ENCODE results near the gene CRHR1.
A peak's percentile ranks its signal among the peaks of the same experiment; 100 is the strongest.
"Not testable (repeated sequence)": the region's sequence is repeated elsewhere in the genome, so short reads cannot be mapped to it uniquely, and the experiment has no call there.

The CRHR1 gene

DNA sequence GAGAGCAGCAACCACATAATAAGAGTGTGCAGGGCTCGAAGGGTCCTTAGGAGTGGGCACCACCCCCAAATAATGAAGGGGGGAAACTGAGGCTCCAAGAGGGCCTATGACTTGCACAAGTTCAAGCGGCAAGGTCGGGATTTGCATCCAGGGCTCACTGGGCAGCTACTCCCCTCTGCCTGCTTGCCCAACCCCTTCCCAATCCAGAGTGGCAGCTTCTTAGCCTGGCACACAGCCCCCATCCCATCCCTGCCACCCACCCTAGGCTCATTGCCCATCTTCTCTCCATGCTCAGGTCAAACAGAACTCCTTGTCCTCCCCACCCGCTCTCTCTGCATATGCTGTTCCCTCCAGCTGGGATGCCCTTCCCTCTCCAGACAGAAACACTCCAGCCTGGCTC, 63.0 kb downstream of the CRHR1 start:
- DNase-seq = no peak

DNA sequence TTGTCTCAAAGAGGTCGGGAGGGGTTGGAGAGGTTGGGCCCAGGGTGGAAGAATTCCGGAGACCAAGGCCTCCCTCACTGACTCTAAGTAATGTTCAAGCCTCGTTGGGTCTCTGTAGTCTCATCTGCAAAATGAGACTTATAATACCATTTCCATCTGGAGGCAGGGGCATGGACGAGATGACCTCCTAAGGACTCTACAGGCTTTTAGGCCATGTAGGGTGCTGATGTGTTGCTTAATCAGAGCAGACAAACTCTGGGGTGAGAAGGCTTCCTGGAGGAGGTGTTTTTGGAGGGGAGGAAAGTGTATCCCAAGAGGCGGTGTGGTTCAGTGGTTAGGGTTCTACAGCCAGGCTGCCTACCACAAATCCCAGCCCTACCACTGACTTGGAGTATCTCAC, 63.6 kb downstream of the CRHR1 start:
- DNase-seq = no peak

DNA sequence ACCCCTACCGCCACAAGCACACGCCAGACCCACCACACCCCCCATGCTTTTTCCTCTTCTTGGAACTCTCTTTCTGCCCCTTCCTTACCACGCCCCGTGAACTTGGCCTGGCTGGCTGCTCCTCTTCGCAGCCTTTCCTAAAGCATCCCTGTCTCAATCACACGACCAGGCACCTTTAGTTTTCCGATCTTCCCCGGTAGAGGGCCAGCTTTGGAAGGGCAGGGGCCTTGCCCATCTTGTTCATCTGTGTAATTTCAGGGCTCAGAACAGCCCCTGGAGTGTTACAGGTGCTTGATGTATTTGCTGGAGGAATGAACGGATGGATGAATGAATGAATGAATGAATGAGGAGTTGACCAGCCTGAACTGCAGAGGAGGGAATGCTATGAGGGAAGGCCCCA, 64.3 kb downstream of the CRHR1 start:
- DNase-seq = no peak

DNA sequence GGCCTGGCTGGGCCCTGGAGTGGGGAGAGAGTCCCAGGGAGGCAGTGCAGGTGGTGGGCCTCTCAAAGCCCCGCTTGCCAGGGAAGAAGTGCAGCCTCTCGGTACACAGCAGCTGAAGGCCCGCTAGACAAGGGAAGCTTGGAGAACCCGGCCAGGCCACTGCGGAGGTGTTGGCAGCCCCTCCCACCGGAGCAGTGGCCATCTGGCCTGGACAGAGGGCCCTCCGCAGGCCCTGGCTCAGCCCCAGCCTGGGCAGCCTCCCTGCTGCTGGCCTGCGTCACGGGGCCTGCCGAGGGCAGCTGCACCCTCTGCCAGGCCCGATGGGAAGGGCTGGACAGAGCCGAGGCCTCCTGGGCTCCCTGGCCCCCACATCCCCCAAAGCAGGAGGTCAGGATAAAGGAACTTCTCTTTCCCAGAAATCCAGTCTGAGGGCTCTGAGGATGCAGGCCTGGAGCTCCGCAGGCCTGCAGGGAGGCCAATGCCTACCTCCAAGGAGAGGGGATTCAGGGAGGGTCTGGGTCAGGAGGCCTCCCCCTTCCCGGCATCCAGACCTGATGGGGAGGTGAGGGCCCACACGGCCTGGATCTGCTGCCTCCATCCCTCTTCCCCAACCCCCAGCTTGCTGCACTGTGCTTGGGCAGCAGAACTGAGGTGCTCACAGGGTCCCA, 64.9 kb downstream of the CRHR1 start:
- no peak for DNase-seq

DNA sequence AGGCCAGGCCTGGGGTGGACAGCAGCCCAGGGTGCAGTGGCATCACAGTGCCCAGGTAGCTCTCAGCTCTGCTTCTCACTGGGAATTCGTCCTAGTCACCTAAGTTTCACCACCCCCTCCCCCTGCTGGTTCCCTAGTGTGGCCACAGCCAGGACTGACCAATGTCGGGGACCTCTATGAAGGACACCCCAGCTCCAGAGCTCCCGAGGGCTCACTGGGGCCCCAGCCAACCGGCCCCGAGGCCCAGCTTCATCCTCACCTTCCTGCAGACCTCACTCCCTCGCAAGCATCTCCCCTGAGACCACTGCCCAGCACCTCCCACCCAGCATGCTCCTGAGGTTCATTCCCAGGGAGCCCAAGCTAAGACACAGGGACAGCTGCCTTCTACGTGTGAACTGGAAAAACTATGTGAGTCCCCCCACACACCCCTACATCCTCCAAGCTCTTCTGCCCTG, 65.4 kb downstream of the CRHR1 start:
- no peak for DNase-seq

DNA sequence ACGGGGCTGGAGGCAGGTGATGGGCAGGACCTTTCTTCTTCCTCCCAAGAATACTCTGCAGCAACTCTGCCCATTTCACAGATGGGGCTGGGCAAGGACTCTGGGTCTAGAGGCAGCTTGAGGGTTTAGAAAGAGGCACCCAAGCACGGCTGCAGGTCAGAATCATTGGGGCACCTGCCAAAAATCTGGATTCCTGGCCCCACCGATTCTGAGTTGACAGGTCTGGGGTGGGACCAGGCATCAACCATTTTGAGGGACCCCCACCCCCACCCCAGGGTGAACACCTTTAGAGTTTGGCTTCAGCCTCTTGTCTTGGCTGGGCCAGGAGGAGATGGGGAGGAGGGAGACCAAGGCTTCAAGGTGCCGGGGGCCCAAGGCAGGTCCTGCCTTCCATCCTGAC, 65.9 kb downstream of the CRHR1 start:
- no peak for DNase-seq

DNA sequence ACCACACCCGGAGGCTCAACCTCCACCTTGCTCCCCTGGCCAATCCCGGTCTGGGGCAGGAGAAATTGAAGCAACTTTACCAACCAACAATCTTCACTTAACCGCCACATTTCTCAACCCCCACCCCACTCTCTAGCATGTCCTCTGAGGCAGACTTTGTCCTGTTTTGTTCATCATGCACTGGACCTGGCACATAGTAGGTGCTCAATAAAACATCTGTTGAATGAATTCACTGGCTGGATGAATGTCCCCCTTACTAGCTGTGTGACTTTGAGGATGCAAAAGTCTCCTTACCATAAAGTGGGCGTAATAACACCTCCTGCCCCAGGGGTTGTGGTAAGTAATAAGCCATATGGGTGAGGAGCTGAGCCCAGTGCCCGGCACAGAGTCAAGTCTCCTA, 66.3 kb downstream of the CRHR1 start:
- no peak for DNase-seq

DNA sequence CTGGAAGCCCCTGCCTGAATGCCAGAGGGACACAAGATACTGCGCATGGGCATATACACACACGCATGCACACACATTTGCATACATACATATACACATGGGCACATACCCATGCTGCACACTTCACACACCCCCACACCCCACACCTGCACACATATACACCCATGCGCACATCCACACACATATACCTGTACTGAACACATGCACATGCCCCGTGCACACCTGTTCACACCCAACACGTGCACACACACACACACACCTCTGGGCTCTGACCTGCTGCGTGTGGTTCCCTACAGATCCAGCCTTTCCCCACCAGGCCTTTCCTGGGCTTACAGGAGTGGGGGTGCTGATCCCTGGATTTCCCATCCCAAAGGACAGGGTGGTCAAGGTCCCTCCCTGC, 66.9 kb downstream of the CRHR1 start:
- DNase-seq = no peak

DNA sequence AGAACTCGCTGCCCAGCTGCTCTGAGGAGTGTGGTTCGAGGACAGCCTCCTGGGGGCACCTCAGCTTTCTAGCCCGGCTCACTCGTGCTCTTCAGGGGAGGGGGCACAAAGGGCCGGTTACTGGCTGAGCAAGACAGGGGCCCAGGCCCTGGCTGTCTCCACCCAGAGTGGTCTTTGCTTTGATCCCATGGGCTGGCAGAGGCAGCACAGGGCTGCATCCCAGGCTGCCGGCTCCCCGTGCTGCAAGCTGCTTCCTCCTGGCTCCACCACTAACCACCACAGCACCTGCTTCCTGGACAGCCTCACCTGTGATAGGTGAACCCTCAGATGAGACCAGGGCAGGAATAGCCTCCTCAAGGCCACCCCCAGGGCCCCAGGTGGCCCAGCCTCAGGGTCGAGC, 67.3 kb downstream of the CRHR1 start:
- DNase-seq = no peak

DNA sequence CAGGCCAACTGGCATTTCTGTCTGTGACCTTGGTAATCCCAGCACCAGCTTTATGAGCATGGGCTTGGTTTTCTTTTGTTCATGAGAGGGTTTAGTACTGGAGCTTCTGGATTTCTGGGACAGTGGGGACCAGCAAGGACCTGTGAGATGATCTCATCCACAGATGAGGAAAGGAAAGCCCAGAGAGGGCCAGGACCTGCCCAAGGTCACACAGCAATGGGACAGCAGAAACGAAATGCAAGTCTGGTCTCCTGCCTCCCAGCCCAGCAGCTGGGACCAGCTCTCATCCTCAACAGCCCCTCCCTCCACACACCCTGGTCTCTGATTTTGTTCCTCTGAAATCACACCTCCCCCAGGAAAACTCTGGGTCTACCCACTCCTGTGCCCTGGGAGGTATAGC, 67.8 kb downstream of the CRHR1 start:
- DNase-seq = no peak

DNA sequence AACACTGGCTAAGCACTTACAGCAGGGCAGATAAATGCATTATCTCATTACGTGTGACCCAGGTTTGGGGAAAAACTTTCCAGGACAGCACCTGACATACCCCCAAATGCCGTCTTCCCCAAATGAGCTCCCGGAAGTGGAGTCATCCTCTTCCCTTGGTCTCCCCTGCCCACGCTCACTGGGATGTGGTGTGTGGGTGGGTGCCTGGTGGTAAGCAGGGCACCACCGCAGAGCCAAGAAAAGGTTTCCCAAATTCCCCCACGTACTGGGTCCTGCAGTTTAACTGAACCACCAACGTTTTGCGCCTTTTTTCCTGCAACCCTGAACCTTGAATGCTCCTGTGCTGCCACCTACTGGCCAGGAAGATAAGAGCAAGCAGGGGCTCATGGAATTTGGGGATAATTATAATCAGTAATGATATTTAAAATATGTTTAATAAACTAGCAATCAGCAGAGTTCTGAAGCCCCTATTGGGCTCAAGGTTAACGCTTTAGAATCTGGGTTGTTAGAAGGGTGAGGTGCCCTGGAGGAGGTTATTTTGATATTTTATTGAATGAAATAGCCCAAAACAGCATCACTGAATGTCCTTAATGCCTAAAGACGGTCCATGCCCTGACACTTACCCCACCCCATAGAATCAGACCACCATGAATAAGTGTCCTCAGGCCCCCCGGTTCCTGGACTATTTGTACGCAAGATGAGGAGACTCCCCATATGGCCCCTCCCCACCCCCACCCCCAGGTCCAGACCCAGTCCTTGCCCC, 68.6 kb downstream of the CRHR1 start:
- peak; percentile 55 for DNase-seq

DNA sequence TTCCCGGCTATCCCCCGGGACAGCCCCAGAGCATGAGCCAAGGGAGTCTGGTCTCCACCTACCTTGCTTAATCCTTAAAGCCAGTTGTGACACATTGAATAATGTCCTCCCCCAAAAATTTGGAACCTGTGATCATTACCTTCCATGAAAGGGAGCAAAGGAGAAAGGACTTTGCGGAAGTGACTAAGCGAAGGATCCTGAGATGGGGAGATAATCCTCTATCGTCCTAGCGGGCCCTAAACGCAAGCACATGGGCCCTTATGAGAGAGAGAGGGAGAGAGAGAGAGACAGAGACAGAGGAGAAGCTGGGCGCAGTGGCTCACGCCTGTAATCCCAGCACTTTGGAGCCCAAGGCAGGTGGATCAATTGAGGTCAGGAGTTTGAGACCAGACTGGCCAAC, 70.1 kb downstream of the CRHR1 start:
- no peak for DNase-seq

DNA sequence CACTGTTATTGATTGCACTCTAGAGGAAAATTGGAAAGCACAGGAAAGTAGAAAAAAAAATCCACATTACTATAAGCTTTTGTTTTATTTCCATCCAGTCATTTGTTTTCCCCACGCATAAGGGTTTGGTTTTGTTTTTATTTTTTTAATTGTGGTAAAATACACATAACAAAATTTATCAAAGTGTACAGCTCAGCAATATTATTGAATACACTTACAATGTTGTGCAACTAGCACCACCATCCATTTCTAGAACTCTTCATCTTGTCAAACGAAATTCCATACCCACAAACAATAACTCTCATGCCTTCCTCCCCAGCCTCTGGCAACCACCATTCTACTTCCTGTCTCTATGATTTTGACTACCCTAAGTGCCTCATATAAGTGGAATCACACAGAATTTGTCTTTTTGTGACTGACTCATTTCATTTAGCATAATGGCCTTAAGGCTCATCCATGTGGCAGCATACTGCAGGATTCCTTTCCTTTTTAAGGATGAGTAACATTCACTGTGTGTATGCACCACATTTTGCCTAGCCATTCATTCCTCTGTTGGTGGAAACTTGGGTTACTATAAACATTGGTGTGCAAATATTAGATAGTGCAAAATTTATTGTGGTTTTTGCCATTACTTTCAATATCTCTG, 71.7 kb downstream of the CRHR1 start:
- no peak for DNase-seq

DNA sequence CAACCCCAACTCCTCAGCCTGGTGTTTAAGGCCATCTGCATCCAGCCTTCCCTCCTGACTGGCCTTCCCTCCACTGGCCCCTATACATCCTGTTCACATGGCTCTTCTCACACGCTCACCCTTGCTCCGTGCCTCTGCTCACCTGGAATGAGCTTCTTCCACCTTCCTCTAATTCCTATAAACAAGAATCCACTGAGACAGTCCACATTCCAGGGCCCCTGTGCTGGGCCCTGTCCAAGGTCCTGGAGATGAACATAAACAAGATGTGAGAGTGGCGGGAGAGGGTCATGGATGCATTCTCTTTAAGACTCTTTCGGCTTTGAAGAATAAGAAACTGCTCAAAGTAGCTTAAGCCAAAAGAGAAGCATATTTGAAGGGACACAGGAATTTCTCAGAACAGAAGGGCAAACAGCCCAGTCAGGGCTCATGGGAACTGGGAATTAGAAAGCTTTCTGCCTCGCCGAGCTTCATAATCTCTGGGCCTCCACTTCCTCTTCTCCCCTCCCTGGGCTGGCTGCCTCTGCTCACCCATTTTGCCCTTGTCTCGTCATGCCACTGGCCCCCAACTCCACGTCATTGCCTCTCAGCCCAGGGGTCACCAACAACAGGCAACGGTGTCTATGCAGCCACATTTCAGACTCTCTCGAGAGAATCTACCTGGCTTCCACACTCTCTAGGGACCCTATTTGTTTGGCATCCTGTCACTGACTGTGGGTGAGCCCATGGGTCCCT, 74.0 kb downstream of the CRHR1 start:
- DNase-seq = no peak

DNA sequence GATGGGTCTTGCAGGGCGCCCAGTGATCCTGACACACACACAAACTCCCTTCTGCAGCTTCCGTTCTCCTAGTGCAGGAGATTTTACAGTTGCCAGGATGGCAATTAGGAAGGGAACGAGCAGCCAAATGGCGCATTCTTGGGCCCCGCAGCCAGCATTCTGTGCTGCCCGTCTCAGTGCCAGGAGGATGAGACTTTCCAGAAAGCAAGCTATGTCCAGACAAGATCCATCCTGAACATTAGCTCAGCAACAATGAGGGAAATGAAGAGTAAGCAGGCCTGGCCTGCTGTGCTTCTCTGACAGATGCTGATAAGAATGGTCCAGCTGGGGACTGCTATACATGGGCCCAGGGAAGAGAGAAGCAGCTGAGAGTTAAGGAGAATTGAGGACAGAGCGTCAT, 77.0 kb downstream of the CRHR1 start:
- no peak for DNase-seq

DNA sequence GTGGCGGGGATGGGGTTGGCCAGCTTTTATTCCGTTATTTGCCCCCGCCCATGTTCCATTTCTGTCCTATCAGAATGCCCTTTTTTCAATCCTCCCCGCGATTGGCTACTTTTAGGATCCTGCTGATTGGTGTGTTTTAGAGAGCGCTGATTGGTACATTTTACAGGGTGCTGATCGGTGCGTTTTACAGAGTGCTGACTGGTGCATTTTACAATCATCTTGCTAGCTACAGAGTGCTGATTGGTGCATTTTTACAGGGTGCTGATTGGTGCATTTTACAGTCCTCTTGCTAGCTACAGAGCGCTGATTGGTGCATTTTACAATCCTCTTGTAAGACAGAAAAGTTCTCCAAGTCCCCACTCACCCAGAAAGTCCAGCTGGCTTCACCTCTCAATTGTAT, 78.0 kb downstream of the CRHR1 start:
- not testable (repeated sequence) for DNase-seq

DNA sequence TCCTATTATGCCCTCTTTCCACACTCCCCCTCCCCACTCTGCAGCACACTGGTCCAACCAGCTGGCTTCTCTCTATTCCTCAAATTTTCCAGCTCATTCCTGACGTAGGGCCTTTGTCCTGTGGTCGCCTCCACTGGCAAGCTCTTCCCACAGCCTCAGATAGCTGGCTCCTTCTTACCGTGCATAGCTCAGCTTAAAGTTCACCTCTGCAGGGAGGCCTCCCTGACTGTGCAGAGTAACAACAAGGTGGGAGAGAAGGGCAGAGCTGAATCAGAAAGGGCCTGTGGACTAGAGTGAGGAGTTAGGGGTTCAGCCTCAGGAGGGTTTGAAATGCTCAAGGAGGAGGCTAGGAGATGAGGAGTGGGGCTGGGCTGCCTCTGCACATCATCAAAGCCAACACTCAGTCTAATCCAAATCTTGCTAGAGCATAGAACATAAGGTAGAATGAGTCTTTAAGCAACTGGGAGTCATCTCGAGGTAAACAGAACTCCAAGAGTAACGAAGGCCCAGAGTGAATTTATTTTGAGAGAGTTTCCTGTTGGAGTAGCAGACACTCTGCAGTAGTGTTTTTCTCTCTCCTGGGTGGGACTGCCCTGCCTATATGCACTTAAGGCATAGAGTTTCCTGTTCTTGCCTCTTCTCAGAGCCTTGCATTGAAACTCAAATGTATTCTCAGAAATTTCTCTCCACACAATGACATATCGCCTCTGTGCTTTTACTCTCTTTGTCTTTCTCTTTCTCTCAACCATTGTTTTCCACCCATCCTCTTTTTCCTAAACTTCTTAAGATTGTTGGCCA, 79.9 kb downstream of the CRHR1 start:
- no peak for DNase-seq

DNA sequence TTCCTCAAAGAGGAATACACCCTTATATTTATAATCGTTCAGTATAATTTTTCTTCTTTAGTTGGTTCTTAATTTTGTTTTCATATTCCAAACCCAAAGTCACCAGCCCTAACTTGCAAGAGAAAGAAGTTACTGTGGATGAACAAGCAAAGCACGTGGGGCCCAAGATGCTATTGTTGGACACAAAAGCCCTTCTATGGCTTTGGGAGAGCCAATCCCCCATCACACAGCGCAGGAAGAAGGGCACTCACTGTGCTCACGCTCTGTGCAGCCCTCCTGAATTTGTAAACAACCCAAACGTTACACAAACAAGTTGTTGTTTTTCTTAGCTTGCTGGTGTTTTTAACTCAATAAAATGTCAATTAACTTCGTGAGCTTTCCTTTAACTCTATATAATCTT, 83.1 kb downstream of the CRHR1 start:
- no peak for DNase-seq

DNA sequence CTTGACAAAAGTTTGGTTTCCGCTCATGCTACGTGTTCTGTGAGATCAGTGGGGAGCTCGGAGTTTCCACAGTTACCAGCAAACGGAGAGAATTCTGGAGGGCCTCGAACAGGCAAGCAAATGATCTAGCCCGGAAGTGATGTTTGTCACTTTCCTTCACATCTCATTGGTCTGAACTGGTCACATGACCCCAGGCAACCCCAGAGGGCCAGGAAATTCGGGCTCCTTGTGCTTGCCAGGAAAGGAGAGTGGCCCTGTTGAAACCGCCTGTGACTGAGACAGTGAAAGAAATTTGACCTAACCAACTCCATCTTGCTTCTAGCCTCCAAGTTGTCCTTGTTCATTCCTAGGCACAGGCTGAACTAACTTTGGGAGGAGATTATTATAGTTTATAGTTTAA, 83.6 kb downstream of the CRHR1 start:
- DNase-seq = no peak

DNA sequence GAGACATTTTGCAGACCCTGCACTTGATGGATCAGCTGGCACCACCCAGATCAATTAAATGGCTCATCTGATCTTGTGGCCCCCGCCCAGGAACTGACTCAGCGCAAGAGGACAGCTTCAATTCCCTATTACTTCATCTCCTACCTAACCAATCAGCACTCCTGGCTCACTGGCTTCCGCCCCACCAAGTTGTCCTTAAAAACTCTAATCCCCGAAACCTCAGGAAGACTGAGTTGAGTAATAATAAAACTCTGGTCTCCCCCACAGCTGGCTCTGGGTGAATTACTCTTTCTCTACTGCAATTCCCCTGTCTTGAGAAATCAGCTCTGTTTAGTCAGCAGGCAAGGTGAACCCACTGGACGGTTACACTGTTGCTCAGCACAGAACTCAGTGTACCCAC, 84.2 kb downstream of the CRHR1 start:
- DNase-seq = no peak

DNA sequence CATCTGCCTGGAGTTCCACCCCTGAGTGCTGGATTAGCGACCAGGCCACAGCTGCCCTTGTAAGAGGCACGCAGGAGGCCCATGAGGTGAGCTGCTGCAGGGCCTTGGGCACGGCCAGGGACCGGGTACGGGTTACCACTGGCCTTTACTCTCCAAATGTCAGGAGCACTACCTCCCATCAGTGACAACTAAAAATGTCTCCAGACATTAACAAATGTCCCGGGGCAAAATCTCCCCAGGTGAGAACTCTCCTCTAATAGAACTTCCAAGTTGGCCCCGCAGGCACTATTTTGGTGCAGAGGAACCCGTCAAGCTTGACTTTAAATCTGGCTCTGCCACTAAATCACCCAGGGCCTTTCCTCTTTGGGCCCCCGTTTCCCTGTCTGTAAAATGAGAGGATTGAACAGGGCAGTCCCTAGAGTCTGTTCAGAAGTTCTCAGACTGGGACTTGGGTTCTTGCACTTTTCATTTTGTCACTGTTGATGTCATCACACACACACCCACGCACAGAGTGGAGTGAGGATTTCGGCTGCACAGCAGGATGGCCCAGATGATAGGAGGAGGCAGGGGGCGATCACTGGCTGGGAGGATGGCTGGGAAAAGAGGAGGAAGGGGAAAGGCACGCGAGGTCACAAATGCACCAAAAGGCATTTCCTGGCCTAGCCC, 85.7 kb downstream of the CRHR1 start:
- no peak for DNase-seq

DNA sequence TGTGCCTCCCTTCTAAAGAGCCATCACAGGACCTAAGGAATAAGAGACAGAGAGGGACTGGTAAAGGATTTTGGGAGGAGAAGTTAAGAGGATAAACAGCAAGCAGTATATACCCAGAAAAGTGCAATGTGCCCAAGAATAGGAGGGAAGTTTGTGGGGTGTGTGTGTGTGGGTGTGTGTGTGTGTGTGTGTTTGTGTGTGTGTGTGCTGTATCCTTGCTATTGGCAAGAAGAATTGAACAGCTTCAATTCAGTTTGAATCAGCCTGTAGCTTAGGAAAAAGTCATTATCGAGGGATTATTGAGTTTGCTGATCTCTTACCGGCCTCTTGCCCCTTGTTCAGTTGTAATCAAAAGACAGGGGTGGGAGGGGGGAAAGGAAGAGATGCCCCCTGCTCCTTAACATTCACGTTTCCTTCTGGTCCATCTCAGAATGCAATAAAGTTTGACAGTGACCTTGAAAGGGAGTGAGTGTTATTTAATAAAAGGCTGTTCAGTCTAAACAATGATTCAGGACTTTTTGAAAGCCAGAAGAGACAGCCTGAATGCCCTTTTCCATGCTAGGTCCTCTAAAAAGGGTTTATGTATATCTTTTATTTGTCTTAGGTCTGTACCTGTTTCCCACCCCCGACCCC, 86.3 kb downstream of the CRHR1 start:
- no peak for DNase-seq

All from CD4-positive, alpha-beta T cell treated with Interleukin-10 for 1 hour (primary cell).